Keratinocyte (primary cell): Measurements from ENCODE around the gene DPP3. TPM values are rescaled to one million over a fixed set of nuclear protein-coding genes. Genes with fewer than 3 reads are reported as not detected.

Source experiments
- DNase-seq: peaks from one replicate; pipeline ENCODE4 v3.0.0-alpha.2; 2011; ENCODE audit warnings: low read depth, missing footprints, low spot score
- FAIRE-seq: peaks from 2 replicates; lab custom pipeline; 2011; peaks lifted over from hg19 to GRCh38; lab: Jason Lieb, UNC
- H2AFZ ChIP-seq: 2 replicates; pipeline ENCODE4 v1.6.0; 2012; ENCODE audit warnings: low read length, control low read depth, inconsistent platforms; ENCODE audit not compliant: control insufficient read depth
- H3K27ac ChIP-seq: 2 replicates; pipeline ENCODE4 v1.5.1; 2011; ENCODE audit warnings: low read length; ENCODE audit not compliant: control insufficient read depth, insufficient read depth
- H3K27me3 ChIP-seq: 3 replicates; pipeline ENCODE4 v1.6.0; 2011; ENCODE audit warnings: low read length; ENCODE audit not compliant: control insufficient read depth, insufficient read depth; ENCODE audit errors: extremely low read depth
- H3K36me3 ChIP-seq, 2 experiments: 2 replicates in 1 of 2; 3 replicates in 1 of 2; pipeline ENCODE4 v1.5.1; 2011; ENCODE audit warnings: low read length in 2 of 2, mild to moderate bottlenecking in 1 of 2; ENCODE audit not compliant: control insufficient read depth in 2 of 2, insufficient read depth in 2 of 2; ENCODE audit errors: extremely low read depth in 1 of 2
- H3K4me1 ChIP-seq: 3 replicates; pipeline ENCODE4 v1.5.1; 2011; ENCODE audit warnings: low read length; ENCODE audit not compliant: control insufficient read depth, insufficient read depth; ENCODE audit errors: extremely low read depth
- H3K4me2 ChIP-seq: 3 replicates; pipeline ENCODE4 v1.6.0; 2011; ENCODE audit warnings: low read depth, low read length; ENCODE audit not compliant: control insufficient read depth, insufficient read depth; ENCODE audit errors: extremely low read depth
- H3K4me3 ChIP-seq, 3 experiments: fragments of 200-600 bp in 1 of 3; sonication (generic) in 1 of 3; 2 replicates in 2 of 3; 3 replicates in 1 of 3; pipeline ENCODE4 v1.5.1; 2011 to 2016; ENCODE audit warnings: low read length in 3 of 3, mild to moderate bottlenecking in 3 of 3, control low read depth in 2 of 3, inconsistent platforms in 1 of 3, low read depth in 1 of 3, mixed read lengths in 1 of 3, mixed run types in 1 of 3, moderate library complexity in 1 of 3; ENCODE audit not compliant: control insufficient read depth in 2 of 3, insufficient read depth in 2 of 3; ENCODE audit errors: extremely low read depth in 1 of 3
- H3K79me2 ChIP-seq: 2 replicates; pipeline ENCODE4 v1.6.0; 2012; ENCODE audit warnings: low read length; ENCODE audit not compliant: control insufficient read depth, insufficient read depth
- H3K9ac ChIP-seq: 3 replicates; pipeline ENCODE4 v1.6.0; 2011; ENCODE audit warnings: low read length; ENCODE audit not compliant: control insufficient read depth, insufficient read depth; ENCODE audit errors: extremely low read depth
- H3K9me1 ChIP-seq: 3 replicates; pipeline ENCODE4 v1.6.0; 2011; ENCODE audit warnings: low read length; ENCODE audit not compliant: control insufficient read depth, insufficient read depth; ENCODE audit errors: extremely low read depth
- H3K9me3 ChIP-seq: 2 replicates; pipeline ENCODE4 v1.5.1; 2012; ENCODE audit warnings: low read depth, low read length; ENCODE audit not compliant: control insufficient read depth
- H4K20me1 ChIP-seq: 3 replicates; pipeline ENCODE4 v1.6.0; 2011; ENCODE audit warnings: low read length; ENCODE audit not compliant: control insufficient read depth, insufficient read depth; ENCODE audit errors: extremely low read depth
- CTCF ChIP-seq, 3 experiments: IDR thresholded peaks in 1 of 3; conservative IDR thresholded peaks in 1 of 3; optimal IDR thresholded peaks in 1 of 3; 2 replicates in 2 of 3; 3 replicates in 1 of 3; pipeline versions ENCODE3 to v1.5.1; 2011; ENCODE audit warnings: low read length in 3 of 3, mild to moderate bottlenecking in 3 of 3, moderate library complexity in 2 of 3, control low read depth in 1 of 3, inconsistent platforms in 1 of 3; ENCODE audit not compliant: insufficient read depth in 2 of 3; ENCODE audit errors: extremely low read depth in 1 of 3
- EZH2 ChIP-seq: IDR thresholded peaks from one replicate; pipeline ENCODE4 v1.6.1; 2012; ENCODE audit warnings: inconsistent platforms, mild to moderate bottlenecking, low read length, moderate library complexity
- dilution Hi-C: fragments of 300-500 bp; cut with MboI; formaldehyde crosslinking; loops from one replicate; pipeline ENCODE4 v1.7.0; 2020; ENCODE audit warnings: low sequenced_read_pairs; ENCODE audit not compliant: extremely low pct_ligation_motif_present
- polyA plus RNA-seq, 5 experiments: library from polyadenylated mRNA; depleted of rRNA in 3 of 5; stranded (reverse) in 3 of 5; stranded (forward) in 1 of 5; unstranded in 1 of 5; fragments of >200 nt; gene quantifications; 1 replicate in 1 of 5; 2 replicates in 3 of 5; 3 replicates in 1 of 5; pipeline versions ENCODE4 v1.2.1 to v1.2.3, GENCODE V29; 2011 to 2012; ENCODE audit warnings: missing spikeins in 2 of 5, low read depth in 1 of 5, low replicate concordance in 1 of 5

The DPP3 gene
- polyA plus RNA-seq, 1 donor (not counting 4 experiments of a cell fraction or from before 2014, with no cell fraction given) = 57.9 TPM

GRCh38 chr11:66473167-66473566 lies 7.1 kb upstream of the DPP3 start:
- no peak for DNase-seq
- no peak overlapping the region for H3K9ac ChIP-seq
- no peaks in the 10 kb centered on the region for H3K79me2 ChIP-seq
- H3K9me1 ChIP-seq = no peaks in the 10 kb centered on the region
- TF ChIP-seq CTCF (optimal IDR thresholded peaks at IDR 0.05 in 1 of 3, IDR thresholded peaks at IDR 0.05 in 1 of 3, conservative IDR thresholded peaks at IDR 0.05 in 1 of 3; ENCODE audit: extremely low read depth in 1 of 3, insufficient read depth in 2 of 3, low read length in 3 of 3) (no peak), EZH2 (no peak)
- dilution Hi-C loops = no loop called here
- FAIRE-seq = no peak
- no peaks in the 10 kb centered on the region for H4K20me1 ChIP-seq
- H3K27ac ChIP-seq = no peak overlapping the region
- H3K9me3 ChIP-seq = no peaks in the 10 kb centered on the region
- peaks cover 7% of the 10 kb centered on the region for H3K4me1 ChIP-seq
- peaks cover 7 to 13% of the 10 kb centered on the region in 2 experiments for H3K36me3 ChIP-seq
- no peak overlapping the region for H2AFZ ChIP-seq
- no peak overlapping the region for H3K4me3 ChIP-seq
- H3K27me3 ChIP-seq = no peaks in the 10 kb centered on the region
- no peak overlapping the region for H3K4me2 ChIP-seq

GRCh38 chr11:66473608-66474515 lies 6.4 kb upstream of the DPP3 start:
- no peak overlapping the region for H3K9ac ChIP-seq
- dilution Hi-C loops = no loop called here
- H3K27me3 ChIP-seq = no peaks in the 10 kb centered on the region
- peaks cover 7% of the 10 kb centered on the region in 2 experiments for H3K36me3 ChIP-seq
- no peak for FAIRE-seq
- H3K4me2 ChIP-seq = no peak overlapping the region
- no peak for DNase-seq
- H3K4me1 ChIP-seq = peaks cover 10% of the 10 kb centered on the region
- H3K9me1 ChIP-seq = peaks cover 2% of the 10 kb centered on the region
- H3K4me3 ChIP-seq = no peak overlapping the region
- no peaks in the 10 kb centered on the region for H3K9me3 ChIP-seq
- H2AFZ ChIP-seq = no peak overlapping the region
- TF ChIP-seq CTCF (optimal IDR thresholded peaks at IDR 0.05 in 1 of 3, IDR thresholded peaks at IDR 0.05 in 1 of 3, conservative IDR thresholded peaks at IDR 0.05 in 1 of 3; ENCODE audit: extremely low read depth in 1 of 3, insufficient read depth in 2 of 3, low read length in 3 of 3) (no peak), EZH2 (no peak)
- no peak overlapping the region for H3K27ac ChIP-seq
- no peaks in the 10 kb centered on the region for H3K79me2 ChIP-seq
- peaks cover 5% of the 10 kb centered on the region for H4K20me1 ChIP-seq
